HCT116 (cell line): ENCODE results near the gene ZNF674. TPM values are rescaled to one million over a fixed set of nuclear protein-coding genes. Genes with fewer than 3 reads are reported as not detected.
"Not testable (repeated sequence)": the region's sequence is repeated elsewhere in the genome, so short reads cannot be mapped to it uniquely, and the experiment has no call there.

Source experiments
- ATAC-seq: fragments of 200-7000 bp; cut with Tn5 transposase; 2 replicates; pipeline ENCODE4 v1.9.1; 2020; ENCODE audit warnings: mild to moderate bottlenecking, moderate library complexity
- BruUV-seq: library from RNA; stranded (reverse); fragments of 400-500 nt; replicated peaks from 2 replicates; lab custom pipeline; 2021; lab: Mats Ljungman, UMichigan
- CTCF ChIA-PET: fragments of 300-600 bp; sonication (Branson Sonifier 250); formaldehyde crosslinking; loops from one replicate; lab custom pipeline; 2021; ENCODE audit warnings: antibody characterized with exemption; lab: Charles Lee
- POLR2A ChIA-PET: fragments of 300-600, 350-600 bp; sonication (Branson Sonifier 250); formaldehyde crosslinking; loops from one replicate; lab custom pipeline; 2021; ENCODE audit warnings: antibody characterized with exemption; lab: Charles Lee
- RAD21 ChIA-PET, 2 experiments: fragments of 300-600 bp; sonication (Branson Sonifier 250); formaldehyde crosslinking; loops; one replicate each; lab custom pipeline; 2023; ENCODE audit warnings: low total read pairs in 2 of 2; ENCODE audit not compliant: uncharacterized antibody in 2 of 2, unreplicated experiment in 2 of 2, low non-redundant PET in 1 of 2; lab: Charles Lee
- DNase-seq: peaks from one replicate; pipeline ENCODE4 v3.0.0-alpha.2; 2010; ENCODE audit warnings: low read depth, low spot score
- H2AFZ ChIP-seq: fragments of 200-600 bp; shearing (Covaris generic), sonication (generic); 2 replicates; pipeline ENCODE4 v1.6.1; 2017; ENCODE audit warnings: low read depth, mixed run types, mixed read lengths, antibody characterized with exemption, low read length; ENCODE audit not compliant: poor library complexity, severe bottlenecking
- H3K27ac ChIP-seq: 2 replicates; pipeline ENCODE4 v1.5.1; 2012; ENCODE audit warnings: low read depth, low read length
- H3K27me3 ChIP-seq: fragments of 200-600 bp; sonication (generic); 2 replicates; pipeline ENCODE4 v1.6.1; 2016; ENCODE audit warnings: mixed run types, low read length, mixed read lengths; ENCODE audit not compliant: insufficient read depth
- H3K36me3 ChIP-seq, 2 experiments: fragments of 200-500 bp in 1 of 2; fragments of 200-600 bp in 1 of 2; sonication (Bioruptor generic) in 1 of 2; sonication (generic) in 1 of 2; 2 replicates each; pipeline versions ENCODE4 v1.5.1 to v1.6.1; 2014 to 2016; ENCODE audit warnings: low read length in 2 of 2, inconsistent platforms in 1 of 2, mixed read lengths in 1 of 2, mixed run types in 1 of 2; ENCODE audit not compliant: insufficient read depth in 2 of 2, control insufficient read depth in 1 of 2
- H3K4me1 ChIP-seq, 2 experiments: fragments of 200-600 bp in 1 of 2; sonication (generic) in 1 of 2; 2 replicates each; pipeline versions ENCODE4 v1.5.1 to v1.6.1; 2012 to 2017; ENCODE audit warnings: low read length in 2 of 2, inconsistent platforms in 1 of 2, mild to moderate bottlenecking in 1 of 2, mixed read lengths in 1 of 2, mixed run types in 1 of 2, moderate library complexity in 1 of 2; ENCODE audit not compliant: insufficient read depth in 2 of 2, control insufficient read depth in 1 of 2
- H3K4me2 ChIP-seq: fragments of 200-600 bp; sonication (generic); 2 replicates; pipeline ENCODE4 v1.6.1; 2017; ENCODE audit warnings: mixed run types, low read length, mixed read lengths
- H3K4me3 ChIP-seq, 2 experiments: fragments of 200-600 bp in 1 of 2; sonication (generic) in 1 of 2; replicated peaks in 1 of 2; 2 replicates each; pipeline ENCODE4 v1.5.1; 2011 to 2016; ENCODE audit warnings: low read length in 2 of 2, control low read depth in 1 of 2, low read depth in 1 of 2, mild to moderate bottlenecking in 1 of 2, mixed read lengths in 1 of 2, mixed run types in 1 of 2
- H3K79me2 ChIP-seq: fragments of 200-600 bp; sonication (generic); 2 replicates; pipeline ENCODE4 v1.6.1; 2017; ENCODE audit warnings: mild to moderate bottlenecking, mixed run types, low read length, moderate library complexity, mixed read lengths; ENCODE audit not compliant: insufficient read depth
- H3K9ac ChIP-seq: fragments of 200-600 bp; sonication (generic); 2 replicates; pipeline ENCODE4 v1.6.1; 2016; ENCODE audit warnings: low read length, mixed read lengths
- H3K9me2 ChIP-seq: fragments of 200-600 bp; sonication (generic), shearing (Covaris generic); 2 replicates; pipeline ENCODE4 v1.6.1; 2017; ENCODE audit warnings: mixed run types, mild to moderate bottlenecking, moderate library complexity; ENCODE audit not compliant: insufficient read depth
- H3K9me3 ChIP-seq, 2 experiments: fragments of 200-500 bp in 1 of 2; fragments of 200-600 bp in 1 of 2; sonication (Bioruptor generic) in 1 of 2; sonication (generic) in 1 of 2; 2 replicates each; pipeline ENCODE4 v1.6.1; 2014 to 2017; ENCODE audit warnings: low read length in 2 of 2, mixed read lengths in 2 of 2, inconsistent platforms in 1 of 2, low read depth in 1 of 2, mild to moderate bottlenecking in 1 of 2, mixed run types in 1 of 2, moderate library complexity in 1 of 2; ENCODE audit not compliant: control insufficient read depth in 1 of 2, insufficient read depth in 1 of 2
- H4K20me1 ChIP-seq: fragments of 200-600 bp; sonication (generic), shearing (Covaris generic); 2 replicates; pipeline ENCODE4 v1.6.1; 2017; ENCODE audit warnings: mixed run types, mild to moderate bottlenecking, moderate library complexity; ENCODE audit not compliant: insufficient read depth
- CBX3 ChIP-seq: IDR thresholded peaks from 2 replicates; pipeline ENCODE4 v1.6.1; 2012; ENCODE audit warnings: low read depth
- CEBPB ChIP-seq: IDR thresholded peaks from 2 replicates; pipeline ENCODE4 v1.6.1; 2012; ENCODE audit warnings: low read depth
- ELF1 ChIP-seq: IDR thresholded peaks from 2 replicates; pipeline ENCODE4 v1.6.1; 2012; ENCODE audit warnings: low read depth, borderline replicate concordance
- EZH2 ChIP-seq: fragments of 200-600 bp; sonication (generic); IDR thresholded peaks from 2 replicates; pipeline ENCODE4 v1.6.1; 2017; ENCODE audit warnings: antibody characterized with exemption, mixed run types
- EZH2phosphoT487 ChIP-seq: fragments of 200-600 bp; IDR thresholded peaks from 2 replicates; pipeline ENCODE4 v1.6.1; 2018; ENCODE audit warnings: antibody characterized with exemption, borderline replicate concordance
- POLR2A ChIP-seq: IDR thresholded peaks from 2 replicates; pipeline ENCODE4 v1.7.0; 2011; ENCODE audit warnings: borderline replicate concordance; ENCODE audit not compliant: insufficient read depth, insufficient read length; ENCODE audit errors: extremely low read depth
- SP1 ChIP-seq: IDR thresholded peaks from 2 replicates; pipeline ENCODE4 v1.6.1; 2012; ENCODE audit warnings: low read depth
- intact Hi-C: fragments of 100-400 bp; cut with micrococcal nuclease; formaldehyde crosslinking; loops from 2 replicates; pipeline ENCODE4 v1.10.0; 2022
- total RNA-seq: library from RNA; stranded (reverse); gene quantifications from one replicate; pipeline ENCODE4 v1.2.1, GENCODE V29; 2021; ENCODE audit not compliant: unreplicated experiment

ZNF674 gene
- total RNA-seq, 1 experiment from 2014 or later = 5.2 TPM

- no peak for TF ChIP-seq ELF1
- TF ChIP-seq CBX3 = no peak
Measured at GRCh38 chrX:46547857-46548256, 2.6 kb upstream of the ZNF674 start (continued).

GRCh38 chrX:46544527-46544926 lies 694 bp downstream of the ZNF674 start:
- H3K9me3 ChIP-seq, CTCF ChIA-PET, H4K20me1 ChIP-seq, RAD21 ChIA-PET, ATAC-seq, DNase-seq, H3K27me3 ChIP-seq, intact Hi-C loops, POLR2A ChIA-PET, H3K36me3 ChIP-seq, H2AFZ ChIP-seq, H3K9me2 ChIP-seq, BruUV-seq: not testable (repeated sequence)
- Histone ChIP-seq H3K27ac (peak overlapping the region; percentile 50; the same call in 1 of the 2 replicates), H3K79me2 (peaks cover 44% of the 10 kb centered on the region), H3K9ac (peak overlapping the region; percentile 96), H3K4me2 (peak overlapping the region; percentile 90), H3K4me3 (peak overlapping the region; percentile 77 to 84), H3K4me1 (peaks cover 20 to 36% of the 10 kb centered on the region in 2 experiments)

- Histone ChIP-seq H3K36me3 (peaks cover 0 to 4% of the 10 kb centered on the region in 2 experiments; a peak in 2 of 4 replicates), H3K27ac (no peak overlapping the region), H3K9ac (no peak overlapping the region), H3K4me3 (no peak overlapping the region), H4K20me1 (no peaks in the 10 kb centered on the region), H3K9me3 (no peaks in the 10 kb centered on the region), H3K4me2 (no peak overlapping the region), H3K9me2 (no peaks in the 10 kb centered on the region), H3K4me1 (peaks cover 20 to 30% of the 10 kb centered on the region in 2 experiments), H2AFZ (no peak overlapping the region), H3K79me2 (peaks cover 36% of the 10 kb centered on the region), H3K27me3 (no peaks in the 10 kb centered on the region)
- RAD21 ChIA-PET = no interaction called here
- BruUV-seq = no TSS peak
- intact Hi-C loops = no loop called here
- POLR2A ChIA-PET = no interaction called here
- CTCF ChIA-PET = no interaction called here
- no peak for DNase-seq
- ATAC-seq = no peak
- TF ChIP-seq EZH2 (no peak), SP1 (no peak), CEBPB (no peak), POLR2A (no peak), EZH2phosphoT487 (no peak)
Measured at GRCh38 chrX:46543441-46543840, 1.8 kb downstream of the ZNF674 start.
